ENCODE results near the gene MUC5B.

The MUC5B gene

GRCh38 chr11:1235306-1235900, 12.5 kb downstream of the MUC5B start:
- TF ChIP-seq CTCF (IDR thresholded peaks at IDR 0.05; ENCODE audit: insufficient read depth, low read depth, low read length, missing control alignments): no peak
- H3K4me3 ChIP-seq (ENCODE audit: low read depth, low read length): no peak overlapping the region
- no peak for DNase-seq (ENCODE audit: low read depth)

GRCh38 chr11:1235901-1236315, 13.0 kb downstream of the MUC5B start:
- TF ChIP-seq CTCF (IDR thresholded peaks at IDR 0.05; ENCODE audit: insufficient read depth, low read depth, low read length, missing control alignments): no peak
- no peak overlapping the region for H3K4me3 ChIP-seq (ENCODE audit: low read depth, low read length)

GRCh38 chr11:1236316-1237127, 13.7 kb downstream of the MUC5B start:
- DNase-seq (ENCODE audit: low read depth): no peak
- no peak for TF ChIP-seq CTCF (IDR thresholded peaks at IDR 0.05; ENCODE audit: insufficient read depth, low read depth, low read length, missing control alignments)
- H3K4me3 ChIP-seq (ENCODE audit: low read depth, low read length): no peak overlapping the region

More at GRCh38 chr11:1235901-1236315, 13.0 kb downstream of the MUC5B start:
- no peak for DNase-seq (ENCODE audit: low read depth)

- no peak for TF ChIP-seq CTCF (IDR thresholded peaks at IDR 0.05; ENCODE audit: insufficient read depth, low read depth, low read length, missing control alignments)
- no peak overlapping the region for H3K4me3 ChIP-seq (ENCODE audit: low read depth, low read length)
- no peak for DNase-seq (ENCODE audit: low read depth)
These were observed 14.3 kb downstream of the MUC5B start for GRCh38 chr11:1237128-1237580.

- no peak for TF ChIP-seq CTCF (IDR thresholded peaks at IDR 0.05; ENCODE audit: insufficient read depth, low read depth, low read length, missing control alignments)
- H3K4me3 ChIP-seq (ENCODE audit: low read depth, low read length): no peak overlapping the region
These were observed 15.0 kb downstream of the MUC5B start for GRCh38 chr11:1237851-1238250.

GRCh38 chr11:1238767-1239595, 16.1 kb downstream of the MUC5B start:
- TF ChIP-seq CTCF (IDR thresholded peaks at IDR 0.05; ENCODE audit: insufficient read depth, low read depth, low read length, missing control alignments): no peak
- H3K4me3 ChIP-seq (ENCODE audit: low read depth, low read length): no peak overlapping the region
- no peak for DNase-seq (ENCODE audit: low read depth)

More at GRCh38 chr11:1237851-1238250, 15.0 kb downstream of the MUC5B start:
- DNase-seq (ENCODE audit: low read depth): no peak

All from GM12865 (cell line).